ENCODE data around the gene PAPSS2. TPM values are rescaled to one million over a fixed set of nuclear protein-coding genes. Genes with fewer than 3 reads are reported as not detected.

Gene PAPSS2
- total and polyA plus RNA-seq, 2 donors (not counting 3 experiments of a cell fraction or from before 2014, with no cell fraction given): 27.9 to 82.6 TPM

DNA sequence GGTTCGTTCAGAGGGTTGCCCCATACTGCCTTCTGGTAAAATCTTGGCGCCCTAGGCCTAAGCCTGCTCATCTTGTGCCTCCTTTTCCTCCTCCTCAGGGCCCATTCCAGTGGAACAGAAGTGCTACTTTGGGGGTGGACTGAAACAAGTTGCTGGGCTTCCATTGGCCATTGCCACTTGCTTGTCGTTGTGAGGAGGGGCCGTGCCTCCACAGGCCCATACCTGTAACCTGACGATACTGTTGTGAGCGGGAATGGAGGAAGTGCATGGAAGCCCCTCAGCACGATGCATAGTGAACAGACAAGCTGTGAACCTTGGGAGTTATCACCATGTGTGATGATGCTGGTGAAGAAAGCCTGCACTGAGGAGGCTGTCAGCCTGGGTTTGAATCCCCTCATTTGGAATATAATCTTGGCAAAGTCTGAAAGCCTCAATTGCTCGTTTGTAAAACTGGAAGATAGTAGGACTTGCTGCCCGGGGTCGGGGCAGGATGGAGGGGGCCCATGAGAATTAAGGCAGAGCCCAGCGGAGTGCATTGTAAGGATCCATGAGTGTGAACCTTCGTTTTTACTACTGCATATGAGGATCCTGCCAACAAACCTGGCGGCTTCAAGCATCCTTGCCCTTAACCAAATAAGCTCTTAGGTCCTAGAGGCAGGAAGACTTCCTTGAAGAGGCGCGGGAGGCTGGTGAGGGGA, 671 bp upstream of the PAPSS2 start:
- Histone ChIP-seq H3K9ac (replicated peaks; ENCODE audit: extremely low read depth, insufficient read depth, low read length) (peak overlapping the region; percentile 17), H3K4me2 (ENCODE audit: insufficient read depth, low read length) (peak overlapping the region; percentile 39), H4K20me1 (replicated peaks; ENCODE audit: control insufficient read depth, extremely low read depth, insufficient read depth, low read length) (no peaks in the 10 kb centered on the region), H3K36me3 (ENCODE audit: control insufficient read depth in 2 of 2, extremely low read depth in 1 of 2, insufficient read depth in 2 of 2, low read length in 2 of 2) (no peaks in the 10 kb centered on the region), H3K27me3 (ENCODE audit: control insufficient read depth in 2 of 2, insufficient read depth in 2 of 2, low read length in 2 of 2) (no peaks in the 10 kb centered on the region), H3K9me1 (replicated peaks; ENCODE audit: control insufficient read depth, extremely low read depth, insufficient read depth, low read length) (no peaks in the 10 kb centered on the region), H3K79me2 (ENCODE audit: control insufficient read depth, insufficient read depth, low read length) (peaks cover 37% of the 10 kb centered on the region), H2AFZ (ENCODE audit: low read depth, low read length) (peak overlapping the region; percentile 88), H3K4me1 (ENCODE audit: control insufficient read depth, extremely low read depth, insufficient read depth, low read length) (peaks cover 56% of the 10 kb centered on the region), H3K27ac (ENCODE audit: insufficient read depth, low read depth, low read length) (peak overlapping the region; percentile 71), H3K4me3 (replicated peaks in 1 of 3; ENCODE audit: insufficient read depth in 1 of 3, low read depth in 1 of 3, low read length in 3 of 3) (peak overlapping the region in 2 of 3 experiments; percentile 20 to 95), H3K9me3 (replicated peaks; ENCODE audit: control insufficient read depth, insufficient read depth, low read length) (no peaks in the 10 kb centered on the region)
- CTCF ChIA-PET: interaction anchor here (1.0 to 6.6 kb wide), 2 partner anchors 63 to 75 kb away, joined by 4 to 68 read pairs; no protein-coding TSS in a partner anchor
- intact Hi-C loops (cut with micrococcal nuclease): no loop called here
- DNase-seq (ENCODE audit: low read depth, low spot score) (peak; percentile 36), FAIRE-seq (no peak)
- BruUV-seq (replicated peaks): TSS peak; percentile 33
- dilution Hi-C loops (cut with MboI; ENCODE audit: extremely low pct_ligation_motif_present, low sequenced_read_pairs): no loop called here
- POLR2A ChIA-PET: no interaction called here
- TF ChIP-seq POLR2AphosphoS5 (IDR thresholded peaks at IDR 0.05; ENCODE audit: insufficient read depth, low read depth, low read length): no peak
- TF ChIP-seq, protein P1, sequence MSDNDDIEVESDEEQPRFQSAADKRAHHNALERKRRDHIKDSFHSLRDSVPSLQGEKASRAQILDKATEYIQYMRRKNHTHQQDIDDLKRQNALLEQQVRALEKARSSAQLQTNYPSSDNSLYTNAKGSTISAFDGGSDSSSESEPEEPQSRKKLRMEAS (IDR thresholded peaks at IDR 0.05; ENCODE audit: insufficient read depth, insufficient read length): no peak
- no peak for TF ChIP-seq JUN (IDR thresholded peaks at IDR 0.05; ENCODE audit: borderline replicate concordance, insufficient read depth, insufficient read length, low read depth)
- no peak for TF ChIP-seq POLR2A (IDR thresholded peaks at IDR 0.05; ENCODE audit: low read depth, low read length)
- TF ChIP-seq MYC (IDR thresholded peaks at IDR 0.05; ENCODE audit: low read depth, low read length): no peak
- TF ChIP-seq EZH2 (IDR thresholded peaks at IDR 0.05; ENCODE audit: borderline replicate concordance, low read depth, low read length, severe bottlenecking): no peak
- TF ChIP-seq GATA2 (IDR thresholded peaks at IDR 0.05; ENCODE audit: insufficient read depth, insufficient read length, low read depth, low read length): no peak
- TF ChIP-seq FOS (IDR thresholded peaks at IDR 0.05; ENCODE audit: borderline replicate concordance, insufficient read depth, low read length): no peak
- TF ChIP-seq, protein P2, sequence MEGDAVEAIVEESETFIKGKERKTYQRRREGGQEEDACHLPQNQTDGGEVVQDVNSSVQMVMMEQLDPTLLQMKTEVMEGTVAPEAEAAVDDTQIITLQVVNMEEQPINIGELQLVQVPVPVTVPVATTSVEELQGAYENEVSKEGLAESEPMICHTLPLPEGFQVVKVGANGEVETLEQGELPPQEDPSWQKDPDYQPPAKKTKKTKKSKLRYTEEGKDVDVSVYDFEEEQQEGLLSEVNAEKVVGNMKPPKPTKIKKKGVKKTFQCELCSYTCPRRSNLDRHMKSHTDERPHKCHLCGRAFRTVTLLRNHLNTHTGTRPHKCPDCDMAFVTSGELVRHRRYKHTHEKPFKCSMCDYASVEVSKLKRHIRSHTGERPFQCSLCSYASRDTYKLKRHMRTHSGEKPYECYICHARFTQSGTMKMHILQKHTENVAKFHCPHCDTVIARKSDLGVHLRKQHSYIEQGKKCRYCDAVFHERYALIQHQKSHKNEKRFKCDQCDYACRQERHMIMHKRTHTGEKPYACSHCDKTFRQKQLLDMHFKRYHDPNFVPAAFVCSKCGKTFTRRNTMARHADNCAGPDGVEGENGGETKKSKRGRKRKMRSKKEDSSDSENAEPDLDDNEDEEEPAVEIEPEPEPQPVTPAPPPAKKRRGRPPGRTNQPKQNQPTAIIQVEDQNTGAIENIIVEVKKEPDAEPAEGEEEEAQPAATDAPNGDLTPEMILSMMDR (IDR thresholded peaks at IDR 0.05; ENCODE audit: extremely low read depth in 1 of 2, insufficient read depth in 1 of 2, low read depth in 1 of 2, low read length in 2 of 2): no peak

All from endothelial cell of umbilical vein (primary cell).